Natural killer cell (primary cell): ENCODE data around the gene PTPN12. TPM values are rescaled to one million over a fixed set of nuclear protein-coding genes. Genes with fewer than 3 reads are reported as not detected.

ENCODE experiments used
- ATAC-seq, 3 donors: fragments of 150-1000 bp in 2 of 3; fragments of 200-7000 bp in 1 of 3; cut with Tn5 transposase; 1 replicate in 1 of 3; 2 replicates in 2 of 3; pipeline ENCODE4 v1.10.0; 2021; ENCODE audit warnings: mild to moderate bottlenecking in 2 of 3, moderate library complexity in 2 of 3
- DNase-seq, 2 donors: peaks; one replicate each; pipeline versions ENCODE4 v3.0.0 to v3.0.0-alpha.2; 2013 to 2021; ENCODE audit warnings: mixed read lengths in 1 of 2
- H3K27ac ChIP-seq: one replicate; pipeline ENCODE4 v1.5.1; 2013; ENCODE audit warnings: mild to moderate bottlenecking, low read length
- H3K27me3 ChIP-seq: one replicate; pipeline ENCODE4 v1.6.1; 2013; ENCODE audit warnings: low read length; ENCODE audit not compliant: control insufficient read depth, insufficient read depth
- H3K36me3 ChIP-seq: one replicate; pipeline ENCODE4 v1.6.1; 2013; ENCODE audit warnings: low read length; ENCODE audit not compliant: control insufficient read depth, insufficient read depth
- H3K4me1 ChIP-seq: one replicate; pipeline ENCODE4 v1.6.1; 2013; ENCODE audit warnings: low read length; ENCODE audit not compliant: control insufficient read depth, insufficient read depth
- H3K4me3 ChIP-seq: one replicate; pipeline ENCODE4 v1.5.1; 2013; ENCODE audit warnings: low read length
- H3K9me3 ChIP-seq: one replicate; pipeline ENCODE4 v1.6.1; 2013; ENCODE audit warnings: low read length; ENCODE audit not compliant: control insufficient read depth, insufficient read depth
- H3K27ac Mint-ChIP-seq, 2 donors: one replicate each; pipeline ENCODE4 v1.8.0; 2022; ENCODE audit warnings: mild to moderate bottlenecking in 2 of 2, mixed read lengths in 2 of 2, moderate library complexity in 1 of 2
- H3K27me3 Mint-ChIP-seq, 2 donors: one replicate each; pipeline ENCODE4 v1.8.0; 2022; ENCODE audit warnings: low read depth in 2 of 2, mixed read lengths in 2 of 2
- H3K36me3 Mint-ChIP-seq: one replicate; pipeline ENCODE4 v1.8.0; 2022; ENCODE audit warnings: mixed read lengths
- H3K4me1 Mint-ChIP-seq, 2 donors: one replicate each; pipeline ENCODE4 v1.8.0; 2022; ENCODE audit warnings: mixed read lengths in 2 of 2
- H3K4me3 Mint-ChIP-seq: one replicate; pipeline ENCODE4 v1.8.0; 2022; ENCODE audit warnings: mild to moderate bottlenecking, moderate library complexity, mixed read lengths
- H3K9me3 Mint-ChIP-seq, 2 donors: one replicate each; pipeline ENCODE4 v1.8.0; 2022; ENCODE audit warnings: mixed read lengths in 2 of 2
- WGBS: methylation state at CpG from one replicate; pipeline ENCODE4 v1.1.7; 2013; ENCODE audit warnings: missing lambda C conversion rate; ENCODE audit not compliant: insufficient coverage; 5-methylcytosine and 5-hydroxymethylcytosine counted together
- intact Hi-C: fragments of 100-400 bp; cut with micrococcal nuclease; formaldehyde crosslinking; loops from one replicate; pipeline ENCODE4 v1.14.2; 2022
- total RNA-seq, 4 donors: library from RNA; stranded (reverse); fragments of 120-200 nt in 1 of 4; gene quantifications; one replicate each; pipeline versions ENCODE4 v1.2.3 to v1.2.4, GENCODE V29; 2013 to 2022
- TF ChIP-seq, protein P1 (sequence below): fragments of 200-600 bp; IDR thresholded peaks from one replicate; pipeline ENCODE4 v1.8.0; 2022; ENCODE audit warnings: antibody characterized with exemption

Gene PTPN12
- total RNA-seq, 3 donors from 2014 or later (not counting 1 experiment from before 2014, with no cell fraction given): 261 to 396 (median 263) TPM

DNA sequence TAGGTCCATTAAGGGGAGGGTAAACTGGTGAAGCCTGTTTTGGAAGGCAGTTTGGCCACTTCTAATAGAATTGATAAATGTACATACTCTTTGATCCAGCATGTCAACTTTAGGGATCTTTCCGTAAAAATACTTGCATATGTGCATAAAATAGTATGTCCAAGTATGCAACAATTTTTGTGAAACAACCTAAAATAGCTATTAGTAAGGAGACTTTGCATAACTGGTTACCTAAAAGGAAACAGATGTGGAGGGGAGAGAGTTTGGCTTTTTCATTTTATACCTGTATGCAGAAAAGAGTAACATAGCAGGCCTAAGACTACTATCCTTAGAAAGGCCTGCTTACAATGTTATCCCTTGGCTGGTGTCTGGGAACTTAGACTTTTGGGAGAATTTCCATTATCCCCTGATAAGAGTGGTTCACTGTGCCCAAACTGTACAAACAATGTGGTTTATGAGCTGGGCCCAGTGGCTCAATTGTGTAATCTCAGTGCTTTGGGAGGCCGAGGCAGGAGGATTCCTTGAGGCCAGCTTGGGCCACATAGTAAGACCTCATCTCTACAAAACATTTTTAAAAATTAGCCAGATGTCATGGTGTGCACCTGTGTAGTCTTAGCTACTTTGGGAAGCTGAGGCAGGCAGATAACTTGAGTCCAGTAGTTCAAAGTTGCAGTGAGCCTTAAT lies 21.3 kb downstream of the PTPN12 start:
- no peaks in the 10 kb centered on the region for H3K9me3 ChIP-seq
- 17% methylated on average over 1 of the region's 2 CpGs for WGBS
- H3K27me3 ChIP-seq: no peaks in the 10 kb centered on the region
- no peak for ATAC-seq
- H3K4me1 ChIP-seq: peaks cover 45% of the 10 kb centered on the region
- intact Hi-C loops: no loop called here
- H3K27ac Mint-ChIP-seq: peak overlapping the region; percentile 97 to 99
- no peak for DNase-seq
- H3K36me3 Mint-ChIP-seq: peaks cover 17% of the 10 kb centered on the region
- no peak overlapping the region for H3K4me3 Mint-ChIP-seq
- H3K4me3 ChIP-seq: no peak overlapping the region
- peaks cover 86% of the 10 kb centered on the region in 2 donors for H3K4me1 Mint-ChIP-seq
- H3K9me3 Mint-ChIP-seq: no peaks in the 10 kb centered on the region
- no peaks in the 10 kb centered on the region for H3K27me3 Mint-ChIP-seq
- TF ChIP-seq, protein P1, sequence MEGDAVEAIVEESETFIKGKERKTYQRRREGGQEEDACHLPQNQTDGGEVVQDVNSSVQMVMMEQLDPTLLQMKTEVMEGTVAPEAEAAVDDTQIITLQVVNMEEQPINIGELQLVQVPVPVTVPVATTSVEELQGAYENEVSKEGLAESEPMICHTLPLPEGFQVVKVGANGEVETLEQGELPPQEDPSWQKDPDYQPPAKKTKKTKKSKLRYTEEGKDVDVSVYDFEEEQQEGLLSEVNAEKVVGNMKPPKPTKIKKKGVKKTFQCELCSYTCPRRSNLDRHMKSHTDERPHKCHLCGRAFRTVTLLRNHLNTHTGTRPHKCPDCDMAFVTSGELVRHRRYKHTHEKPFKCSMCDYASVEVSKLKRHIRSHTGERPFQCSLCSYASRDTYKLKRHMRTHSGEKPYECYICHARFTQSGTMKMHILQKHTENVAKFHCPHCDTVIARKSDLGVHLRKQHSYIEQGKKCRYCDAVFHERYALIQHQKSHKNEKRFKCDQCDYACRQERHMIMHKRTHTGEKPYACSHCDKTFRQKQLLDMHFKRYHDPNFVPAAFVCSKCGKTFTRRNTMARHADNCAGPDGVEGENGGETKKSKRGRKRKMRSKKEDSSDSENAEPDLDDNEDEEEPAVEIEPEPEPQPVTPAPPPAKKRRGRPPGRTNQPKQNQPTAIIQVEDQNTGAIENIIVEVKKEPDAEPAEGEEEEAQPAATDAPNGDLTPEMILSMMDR: no peak
- no peak overlapping the region for H3K27ac ChIP-seq
- H3K36me3 ChIP-seq: peaks cover 6% of the 10 kb centered on the region

DNA sequence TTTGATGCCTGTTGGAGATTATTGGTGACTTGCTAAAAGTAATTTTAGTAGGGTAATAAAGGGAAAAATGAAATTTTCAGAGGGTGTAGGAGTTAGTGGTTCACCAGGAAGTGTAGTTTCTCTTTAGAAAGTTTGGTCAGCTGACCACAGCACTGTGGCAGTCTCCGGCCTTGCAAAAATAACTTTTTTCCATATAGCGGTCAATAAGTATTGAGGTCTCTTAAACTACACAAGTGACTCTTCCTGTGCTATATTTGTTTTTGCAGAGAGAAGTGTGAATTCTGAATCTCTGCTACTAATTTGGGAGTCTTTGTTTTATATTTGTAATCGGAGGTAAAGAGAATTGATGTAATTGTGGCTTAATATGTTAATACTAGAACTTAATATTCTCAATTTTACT lies 24.3 kb downstream of the PTPN12 start:
- peak overlapping the region; percentile 85 for H3K4me3 Mint-ChIP-seq
- no peaks in the 10 kb centered on the region for H3K9me3 ChIP-seq
- DNase-seq: peak in 1 of 2 donors; percentile 36

DNA sequence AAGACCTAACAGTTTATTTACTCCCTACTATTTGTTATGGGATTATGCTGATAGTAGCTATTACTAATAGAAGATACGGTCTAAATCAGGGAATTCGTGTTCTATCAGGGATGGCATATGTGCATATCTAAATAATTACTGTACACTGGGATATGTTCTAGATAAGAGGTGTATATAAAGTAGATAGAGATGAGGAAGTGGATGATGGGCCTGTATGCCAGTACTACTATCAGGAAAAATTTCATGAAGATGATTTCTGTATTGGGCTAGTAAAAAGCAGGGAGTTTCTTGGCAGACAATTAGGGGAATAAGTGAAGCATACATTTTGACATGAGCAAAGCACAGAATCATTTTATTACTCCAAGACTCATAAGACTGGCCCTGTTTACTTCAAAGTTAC lies 26.2 kb downstream of the PTPN12 start:
- H3K27ac Mint-ChIP-seq: peak overlapping the region; percentile 81 to 99
- H3K27me3 ChIP-seq: no peaks in the 10 kb centered on the region
- peaks cover 84 to 85% of the 10 kb centered on the region in 2 donors for H3K4me1 Mint-ChIP-seq
- H3K4me1 ChIP-seq: peaks cover 45% of the 10 kb centered on the region
- peak overlapping the region; percentile 88 for H3K4me3 Mint-ChIP-seq
- H3K4me3 ChIP-seq: no peak overlapping the region
- DNase-seq (no peak), ATAC-seq (no peak)
- no peaks in the 10 kb centered on the region for H3K27me3 Mint-ChIP-seq
- intact Hi-C loops: loop anchor here (5.0 kb wide), 1 partner anchor 211 kb away; no protein-coding TSS in a partner anchor
- no peaks in the 10 kb centered on the region for H3K9me3 Mint-ChIP-seq
- no peaks in the 10 kb centered on the region for H3K36me3 ChIP-seq
- TF ChIP-seq, protein P1: no peak
- no peaks in the 10 kb centered on the region for H3K36me3 Mint-ChIP-seq
- H3K9me3 ChIP-seq: no peaks in the 10 kb centered on the region
- peak overlapping the region; percentile 17 for H3K27ac ChIP-seq
- WGBS: 100% methylated on average over 1 of the region's 2 CpGs

More for the DNA sequence above, 24.3 kb downstream of the PTPN12 start:
- Histone ChIP-seq H3K27me3 (no peaks in the 10 kb centered on the region), H3K4me1 (peaks cover 44% of the 10 kb centered on the region), H3K27ac (peak overlapping the region; percentile 69), H3K4me3 (no peak overlapping the region), H3K36me3 (peaks cover 4% of the 10 kb centered on the region)
- Mint-ChIP-seq H3K4me1 (peaks cover 79 to 84% of the 10 kb centered on the region in 2 donors), H3K27me3 (no peaks in the 10 kb centered on the region), H3K9me3 (no peaks in the 10 kb centered on the region), H3K36me3 (no peaks in the 10 kb centered on the region), H3K27ac (peak overlapping the region; percentile 97 to 99)
- TF ChIP-seq, protein P1: no peak
- no CpG with 5 or more reads among the region's 3 CpGs for WGBS
- ATAC-seq: peak; percentile 40 to 65 (median 64)
- intact Hi-C loops: loop anchor here (1.0 to 5.0 kb wide), 3 partner anchors 17 to 209 kb away; partner anchors contain the start of gene PTPN12
